C4-2B (cell line): ENCODE measurements around the gene IFI16.
"Not testable (repeated sequence)": the region's sequence is repeated elsewhere in the genome, so short reads cannot be mapped to it uniquely, and the experiment has no call there.

Source experiments
- H3K27ac ChIP-seq: fragments of 450-650 bp; 2 replicates; pipeline ENCODE4 v1.5.1; 2017
- ZFX ChIP-seq: fragments of 450-650 bp; IDR thresholded peaks from 2 replicates; pipeline ENCODE4 v1.6.1; 2017
- TF ChIP-seq, protein P1 (sequence below): fragments of 450-650 bp; conservative IDR thresholded peaks from 2 replicates; pipeline ENCODE4 v1.5.1; 2017; ENCODE audit warnings: mild to moderate bottlenecking

Gene IFI16

DNA sequence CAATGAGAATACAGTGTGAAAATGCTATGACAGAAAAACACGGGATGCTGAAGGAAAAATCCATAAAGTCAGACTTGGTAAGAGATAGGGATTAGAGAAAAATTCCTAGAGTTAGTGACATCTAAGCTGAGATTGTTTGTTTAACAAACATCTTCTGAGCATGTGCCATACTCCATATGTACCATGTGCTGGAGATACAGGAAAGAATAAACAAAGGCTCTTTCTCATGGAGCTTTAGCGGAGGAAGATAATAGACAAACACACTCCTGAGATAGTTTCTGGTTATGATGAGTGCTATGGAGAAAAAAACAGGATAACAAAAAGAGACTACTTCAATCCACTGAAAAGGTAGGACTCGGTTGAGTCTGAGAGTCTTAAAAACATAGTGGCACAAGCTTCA lies 88.9 kb downstream of the IFI16 start:
- H3K27ac ChIP-seq = no peak overlapping the region
- TF ChIP-seq, protein P1, sequence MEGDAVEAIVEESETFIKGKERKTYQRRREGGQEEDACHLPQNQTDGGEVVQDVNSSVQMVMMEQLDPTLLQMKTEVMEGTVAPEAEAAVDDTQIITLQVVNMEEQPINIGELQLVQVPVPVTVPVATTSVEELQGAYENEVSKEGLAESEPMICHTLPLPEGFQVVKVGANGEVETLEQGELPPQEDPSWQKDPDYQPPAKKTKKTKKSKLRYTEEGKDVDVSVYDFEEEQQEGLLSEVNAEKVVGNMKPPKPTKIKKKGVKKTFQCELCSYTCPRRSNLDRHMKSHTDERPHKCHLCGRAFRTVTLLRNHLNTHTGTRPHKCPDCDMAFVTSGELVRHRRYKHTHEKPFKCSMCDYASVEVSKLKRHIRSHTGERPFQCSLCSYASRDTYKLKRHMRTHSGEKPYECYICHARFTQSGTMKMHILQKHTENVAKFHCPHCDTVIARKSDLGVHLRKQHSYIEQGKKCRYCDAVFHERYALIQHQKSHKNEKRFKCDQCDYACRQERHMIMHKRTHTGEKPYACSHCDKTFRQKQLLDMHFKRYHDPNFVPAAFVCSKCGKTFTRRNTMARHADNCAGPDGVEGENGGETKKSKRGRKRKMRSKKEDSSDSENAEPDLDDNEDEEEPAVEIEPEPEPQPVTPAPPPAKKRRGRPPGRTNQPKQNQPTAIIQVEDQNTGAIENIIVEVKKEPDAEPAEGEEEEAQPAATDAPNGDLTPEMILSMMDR = no peak
- no peak for TF ChIP-seq ZFX

DNA sequence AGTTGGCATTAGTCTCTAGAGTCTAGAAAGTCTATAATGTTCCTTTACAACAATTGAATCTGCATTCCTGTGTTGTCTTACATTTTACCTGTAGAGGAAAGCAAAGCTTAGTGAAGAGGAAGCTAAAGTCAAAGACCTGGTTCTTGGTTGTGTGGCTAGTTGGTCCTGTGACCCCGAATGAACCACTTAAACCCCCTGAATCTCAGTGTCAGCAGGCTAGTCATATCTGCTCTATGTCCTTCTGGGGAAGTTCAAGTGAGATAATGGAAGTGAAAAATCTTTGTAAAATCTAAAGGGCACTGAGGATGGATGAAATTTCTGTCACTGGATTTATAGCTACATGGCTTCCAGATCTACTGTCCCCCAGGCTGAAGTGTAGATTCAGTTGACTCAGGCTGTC lies 90.9 kb downstream of the IFI16 start:
- TF ChIP-seq, protein P1 = no peak
- no peak for TF ChIP-seq ZFX
- H3K27ac ChIP-seq = no peak overlapping the region

DNA sequence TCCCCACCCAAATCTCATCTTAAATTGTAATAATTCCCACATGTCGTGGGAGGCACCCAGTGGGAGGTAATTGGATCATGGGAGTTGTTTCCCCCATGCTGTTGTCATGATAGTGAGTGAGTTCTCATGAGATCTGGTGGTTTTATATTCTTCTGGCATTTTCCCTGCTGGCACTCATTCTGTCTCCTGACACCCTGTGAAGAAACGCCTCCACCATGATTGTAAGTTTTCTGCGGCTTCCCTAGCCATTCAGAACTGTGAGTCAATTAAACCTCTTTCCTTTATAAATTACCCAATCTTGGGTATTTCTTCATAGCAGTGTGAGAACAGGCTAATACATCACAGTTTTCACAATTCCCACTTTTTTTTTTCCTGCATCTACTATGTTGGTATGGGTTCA lies 93.3 kb downstream of the IFI16 start:
- H3K27ac ChIP-seq = not testable (repeated sequence)
